HG03097 (cell line): ENCODE measurements around the gene CHSY1.

Experiments
- ATAC-seq: cut with Tn5 transposase; IDR thresholded peaks from one replicate; pipeline ENCODE4 v1.9.1; 2021; ENCODE audit not compliant: unreplicated experiment, low FRiP score

The CHSY1 gene

DNA sequence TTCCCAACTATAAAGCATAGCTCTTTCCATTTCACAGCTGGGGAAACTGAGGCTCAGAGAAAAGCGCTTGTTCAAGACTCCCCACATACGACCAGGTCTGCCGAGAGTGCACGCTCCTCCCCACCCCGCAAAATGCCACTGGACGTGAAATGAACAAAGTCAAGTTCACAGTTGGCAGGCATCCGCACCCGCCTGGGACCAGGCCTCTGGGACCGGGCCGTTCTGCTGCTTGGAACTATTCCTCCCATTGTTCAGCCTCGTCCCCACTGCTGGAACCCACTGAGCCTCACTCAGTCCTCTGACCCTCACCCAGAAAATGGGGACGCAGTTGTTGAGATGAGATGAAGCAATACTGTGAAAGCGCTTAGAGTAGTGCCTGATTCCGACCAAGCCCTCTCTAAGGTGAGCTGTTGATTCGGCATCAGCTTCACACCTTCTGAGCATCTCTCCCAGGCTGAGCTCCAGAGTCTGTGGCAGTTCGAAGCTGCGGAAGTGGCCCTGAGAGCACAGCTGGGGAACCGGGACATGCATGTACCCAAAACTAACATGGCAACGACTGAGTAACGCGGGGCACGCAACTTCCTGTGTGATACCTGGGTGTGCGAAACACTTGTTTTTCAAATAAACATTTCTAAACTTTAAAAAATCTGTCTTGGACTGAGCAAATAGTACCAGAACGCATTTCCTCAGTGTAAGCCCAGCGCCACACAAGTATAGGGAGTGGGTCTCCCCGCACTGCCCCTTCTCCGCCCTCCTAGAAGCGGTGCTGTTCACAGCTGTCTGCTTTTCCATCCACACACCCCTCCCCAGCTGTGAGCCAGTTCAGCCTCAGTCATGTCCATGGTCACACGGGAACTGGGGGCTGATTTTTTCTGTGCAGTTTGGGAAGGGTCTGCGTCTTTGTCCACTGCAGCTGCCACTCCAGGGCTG, 93.4 kb downstream of the CHSY1 start:
- ATAC-seq, result no peak

DNA sequence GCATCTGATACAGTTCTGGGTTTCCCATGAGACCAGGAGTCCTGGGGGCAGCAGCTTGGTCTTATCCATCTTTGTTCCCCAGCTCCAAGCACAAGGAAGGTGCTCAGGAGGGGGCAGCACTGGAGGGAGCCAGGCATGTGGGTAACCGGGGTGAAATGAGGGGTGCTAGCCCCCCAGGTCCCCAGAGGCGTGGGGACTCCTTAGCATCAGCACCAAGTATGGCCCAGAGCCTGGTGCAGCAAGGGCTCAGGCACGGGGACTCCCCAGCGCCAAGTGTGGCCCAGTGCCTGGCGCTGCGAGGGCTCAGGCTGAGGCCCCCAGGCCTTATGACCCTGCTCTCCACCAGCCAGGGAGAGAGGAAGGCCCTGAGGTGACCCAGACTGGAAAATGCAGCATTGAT, 94.1 kb downstream of the CHSY1 start:
- ATAC-seq, result no peak

DNA sequence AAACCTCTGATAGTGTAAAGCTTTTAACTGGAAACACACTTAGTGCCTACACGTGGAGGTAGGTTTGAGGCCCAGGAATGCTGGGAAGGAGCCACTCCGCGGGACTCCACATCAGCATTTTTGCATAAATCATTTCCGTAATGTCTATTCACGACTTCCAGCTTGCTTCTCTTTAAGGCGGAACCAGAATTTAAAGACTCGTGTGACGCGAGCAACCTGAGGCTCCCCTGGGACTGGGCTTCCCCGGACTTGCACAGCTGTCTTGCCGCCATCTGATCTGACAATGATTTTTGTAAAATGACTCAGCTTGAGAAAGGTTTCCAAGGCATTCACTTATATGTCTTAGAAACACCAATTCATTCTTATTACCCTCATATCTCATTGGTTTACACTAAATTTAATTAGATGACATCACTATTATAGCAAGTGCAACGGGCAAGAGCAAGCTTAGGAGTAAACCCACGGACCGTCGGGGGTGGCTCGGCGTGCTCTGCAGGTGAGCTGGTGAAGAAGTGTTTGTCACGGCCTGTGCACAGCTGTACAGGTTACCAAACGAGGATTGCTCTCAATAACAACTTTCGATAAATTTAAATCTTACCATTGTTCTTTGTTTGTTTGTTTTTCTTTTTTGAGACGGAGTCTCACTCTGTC, 95.2 kb downstream of the CHSY1 start:
- ATAC-seq, result no peak

DNA sequence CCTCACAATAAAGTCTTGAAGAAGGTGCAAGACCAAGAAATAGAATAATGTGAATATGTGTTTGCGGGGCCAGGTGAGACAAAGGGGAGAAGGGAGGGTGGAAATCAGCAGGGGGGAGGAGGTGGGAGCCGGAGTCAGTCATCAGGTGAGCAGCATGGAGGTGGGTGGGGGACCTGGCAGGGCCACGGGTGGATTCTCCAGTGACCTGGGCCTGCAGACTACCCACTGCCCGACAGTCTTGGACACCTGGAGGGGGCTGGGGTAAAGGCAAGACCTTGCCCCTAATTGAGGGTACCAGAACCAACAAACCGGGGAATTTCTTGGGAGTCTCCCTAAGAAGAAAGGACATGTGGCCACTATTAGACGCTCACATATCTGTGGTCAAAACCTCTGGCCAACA, 95.8 kb downstream of the CHSY1 start:
- no peak for ATAC-seq

DNA sequence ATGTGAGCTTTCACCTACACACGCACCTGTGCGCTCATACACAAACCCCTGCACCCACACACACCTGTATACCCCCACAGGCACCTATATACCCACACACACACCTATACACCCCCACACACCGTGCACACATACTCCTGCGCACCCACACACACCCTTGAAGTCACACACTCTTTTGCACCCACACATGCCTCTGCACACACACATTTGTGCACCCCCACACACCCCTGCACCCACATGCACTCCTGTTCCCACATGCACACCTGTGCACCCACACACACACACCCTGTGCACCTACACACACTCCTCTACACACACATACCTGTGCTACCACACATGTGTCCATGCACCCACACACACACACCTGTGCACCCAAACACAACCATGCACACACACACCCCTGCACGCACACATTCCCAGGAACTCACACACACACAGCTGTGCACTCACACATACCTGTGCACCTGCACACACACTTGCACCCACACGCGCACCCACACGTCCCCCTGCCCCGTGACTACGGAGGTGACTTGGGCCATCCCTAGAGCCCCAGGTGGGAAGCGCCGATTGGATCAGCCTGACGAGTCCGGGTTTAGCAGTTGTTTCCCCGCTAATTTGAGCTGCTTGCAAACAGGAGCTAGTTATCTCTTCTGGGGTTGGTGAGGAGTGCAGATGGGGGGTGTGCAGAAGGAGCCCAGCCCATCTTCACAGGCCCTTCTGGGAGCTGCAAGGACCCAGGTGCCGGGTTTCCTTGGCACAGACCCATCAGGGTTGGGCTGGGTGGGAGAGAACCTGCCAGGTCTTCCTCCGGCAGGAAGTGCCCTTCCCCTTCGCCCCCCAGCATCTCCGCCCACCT, 97.8 kb downstream of the CHSY1 start:
- no peak for ATAC-seq

DNA sequence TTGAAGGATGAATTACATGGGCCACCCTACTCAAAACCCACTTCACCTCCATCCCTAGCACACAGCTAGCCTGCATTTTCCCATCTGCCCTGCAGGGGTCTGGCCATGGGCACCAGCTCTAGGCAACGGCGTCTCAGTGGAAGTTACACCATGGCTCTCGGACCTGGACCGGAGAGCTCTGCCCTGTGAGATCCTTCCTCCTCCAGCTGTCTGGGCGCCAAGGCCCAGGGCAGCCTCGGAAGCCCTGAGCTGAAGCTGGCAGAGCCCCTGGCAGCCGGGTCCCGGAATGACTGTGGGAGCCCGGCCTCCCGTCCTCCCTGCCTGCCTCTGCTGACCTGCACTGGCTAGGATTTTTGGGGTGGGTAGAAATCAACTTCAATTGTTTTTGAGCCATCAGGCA, 98.9 kb downstream of the CHSY1 start:
- ATAC-seq, result no peak

GRCh38 chr15:101151288-101151687, 100.6 kb downstream of the CHSY1 start:
- no peak for ATAC-seq

GRCh38 chr15:101150723-101151040, 101.2 kb downstream of the CHSY1 start:
- ATAC-seq, result no peak

DNA sequence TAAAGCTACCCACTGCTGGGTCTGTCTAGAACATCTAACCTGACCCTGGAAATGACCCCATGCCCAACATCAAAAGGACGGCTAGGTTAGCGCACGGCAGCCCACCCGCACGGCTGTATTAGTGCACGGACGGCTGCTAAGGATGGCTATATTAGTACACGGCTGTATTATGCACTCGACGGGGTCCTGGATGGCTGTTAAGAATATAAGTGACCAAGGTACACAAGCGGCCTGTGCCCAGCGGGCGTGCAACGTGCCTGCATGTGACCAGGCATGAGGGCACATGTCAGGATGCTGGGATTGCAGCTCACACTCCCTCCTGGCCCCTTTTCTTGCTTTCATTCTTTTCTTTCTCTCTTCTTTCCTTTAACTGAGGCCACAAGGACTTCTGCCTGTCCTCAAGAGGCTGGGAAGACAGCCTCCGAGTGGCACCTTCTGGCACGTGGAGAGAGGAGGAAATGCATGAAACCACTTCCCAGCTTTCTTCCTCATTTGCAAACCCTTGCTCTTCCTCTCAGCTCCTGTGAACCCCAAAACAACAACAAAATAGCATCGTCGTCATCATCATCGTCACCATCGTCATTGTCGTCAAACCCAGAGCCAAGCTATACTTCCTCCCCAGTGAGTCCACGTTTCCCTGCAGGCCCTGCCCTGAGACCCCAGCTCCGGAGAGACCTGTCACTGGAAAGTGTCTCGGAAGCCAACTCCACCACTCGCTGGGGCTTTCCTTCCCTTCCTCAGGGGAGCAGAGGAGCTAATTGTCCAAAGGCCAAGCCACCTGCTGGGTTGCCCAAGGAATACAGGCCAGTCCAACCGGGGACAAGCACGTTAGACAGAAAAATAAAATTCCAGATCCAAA, 101.8 kb downstream of the CHSY1 start:
- ATAC-seq, result no peak

DNA sequence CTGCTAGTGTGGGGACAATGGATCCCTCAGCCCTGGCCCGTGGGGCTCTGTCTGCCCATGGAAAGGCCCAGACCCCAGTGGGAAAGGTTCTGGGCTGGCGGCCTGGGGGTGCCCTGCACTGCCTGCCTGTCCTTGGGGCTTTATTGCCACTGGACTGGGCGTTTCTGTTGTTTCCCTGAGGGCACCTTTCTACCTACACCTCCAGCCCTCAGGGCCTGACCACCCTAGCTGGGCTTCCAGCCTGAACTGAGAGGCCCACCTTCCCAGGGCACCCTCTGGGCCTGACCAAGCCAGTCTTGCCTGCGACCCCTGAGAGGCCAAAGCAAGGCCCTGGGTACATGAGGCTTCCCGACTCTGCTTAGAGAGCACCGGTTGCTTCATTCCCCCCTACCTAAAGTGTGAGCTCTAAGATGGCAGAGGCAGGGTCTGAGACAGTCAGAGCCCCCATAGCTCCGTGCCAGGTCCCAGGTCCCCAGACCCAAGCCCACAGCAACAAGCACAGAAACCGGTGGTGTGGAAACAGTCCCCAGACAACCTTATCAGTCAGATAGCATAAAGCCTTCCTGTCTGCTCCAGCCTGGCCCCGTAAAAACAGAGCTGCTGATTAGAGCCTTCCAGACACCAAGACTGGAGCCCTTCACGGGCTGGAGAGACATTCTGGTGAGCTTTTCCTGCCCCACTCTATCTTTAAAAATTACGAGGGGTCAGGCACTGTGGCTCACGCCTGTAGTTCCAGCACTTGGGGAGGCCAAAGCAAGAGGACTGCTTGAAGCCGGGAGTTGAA, 102.8 kb downstream of the CHSY1 start:
- no peak for ATAC-seq

DNA sequence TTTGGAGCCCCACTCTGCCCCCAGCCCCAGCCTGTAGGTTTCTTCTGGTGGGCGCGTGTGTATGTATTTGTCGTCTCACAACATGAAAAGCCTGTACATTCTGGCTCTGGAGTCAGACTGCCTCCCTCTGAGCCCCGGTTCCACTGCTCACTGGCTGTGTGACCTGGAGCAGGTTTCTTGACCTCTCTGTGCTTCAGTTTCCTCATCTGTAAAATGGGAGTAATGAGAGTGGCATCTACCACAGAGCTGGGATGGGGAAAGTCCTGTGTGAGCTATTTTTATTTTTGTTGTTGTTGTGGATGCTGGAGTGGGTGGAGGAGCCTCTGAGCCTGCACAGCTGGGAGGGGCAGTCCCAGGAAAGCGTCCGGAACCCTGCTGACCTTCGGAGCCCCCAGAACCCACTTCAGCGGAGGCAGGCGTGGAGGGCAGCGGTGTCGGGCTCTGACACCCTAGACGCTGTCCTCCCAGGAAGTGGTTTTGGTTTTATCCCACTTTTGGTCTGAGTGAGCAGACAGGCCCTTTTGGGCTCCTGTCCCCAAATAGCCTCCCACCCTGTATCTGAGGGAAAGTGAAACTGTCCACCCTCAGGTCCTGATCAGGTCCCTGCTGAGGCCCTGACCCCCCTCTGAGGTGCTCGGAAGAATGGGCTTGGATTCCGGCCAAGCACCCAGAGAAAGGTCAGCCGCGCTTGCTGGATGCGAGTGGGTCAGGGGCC, 103.5 kb downstream of the CHSY1 start:
- ATAC-seq, result no peak

GRCh38 chr15:101147181-101147580, 104.7 kb downstream of the CHSY1 start:
- ATAC-seq, result no peak

GRCh38 chr15:101146118-101146702, 105.6 kb downstream of the CHSY1 start:
- no peak for ATAC-seq

- ATAC-seq, result no peak
Observed at GRCh38 chr15:101145362-101145761, 106.5 kb downstream of the CHSY1 start.

DNA sequence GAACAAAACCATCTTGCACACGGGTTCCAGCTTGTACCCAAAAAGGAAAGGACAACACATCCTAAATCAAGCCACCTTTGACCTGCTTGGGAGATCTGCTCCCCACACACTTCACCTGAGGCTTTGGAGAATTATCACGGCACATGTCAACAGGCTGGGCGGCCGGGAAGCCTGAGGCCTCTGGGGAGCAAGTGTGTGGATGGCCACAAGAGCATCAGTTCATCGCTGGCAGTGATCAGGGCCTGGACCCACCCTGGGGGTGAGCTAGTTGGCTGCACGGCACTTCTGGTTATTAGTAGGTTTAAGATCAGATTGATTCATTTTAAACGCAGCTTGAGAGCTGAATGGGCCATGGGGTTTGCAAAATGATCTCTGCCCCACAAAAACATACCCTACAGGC, 108.5 kb downstream of the CHSY1 start:
- ATAC-seq, result no peak

GRCh38 chr15:101142711-101143110, 109.1 kb downstream of the CHSY1 start:
- ATAC-seq, result no peak

- no peak for ATAC-seq
Observed at GRCh38 chr15:101141926-101142527, 109.8 kb downstream of the CHSY1 start.

GRCh38 chr15:101140697-101141065, 111.2 kb downstream of the CHSY1 start:
- ATAC-seq, result no peak
